Activated naive CD4-positive, alpha-beta T cell treated with anti-CD3 and anti-CD28 coated beads for 36 hours (primary cell): ENCODE data around the gene ABAT. TPM values are rescaled to one million over a fixed set of nuclear protein-coding genes. Genes with fewer than 3 reads are reported as not detected.
"Not testable (repeated sequence)": the region's sequence is repeated elsewhere in the genome, so short reads cannot be mapped to it uniquely, and the experiment has no call there.

Source experiments
- CTCF ChIA-PET: fragments of 350-600 bp; sonication (Branson Sonifier 250); formaldehyde crosslinking; loops from one replicate; lab custom pipeline; 2021; ENCODE audit warnings: antibody characterized with exemption; lab: Charles Lee
- DNase-seq: peaks from one replicate; pipeline ENCODE4 v3.0.0-alpha.2; 2020
- H3K27ac Mint-ChIP-seq: one replicate; pipeline ENCODE4 v1.8.0; 2021; ENCODE audit warnings: mild to moderate bottlenecking, mixed read lengths
- H3K27me3 Mint-ChIP-seq: one replicate; pipeline ENCODE4 v1.8.0; 2021; ENCODE audit warnings: low read depth, mixed read lengths
- H3K36me3 Mint-ChIP-seq: one replicate; pipeline ENCODE4 v1.8.0; 2021; ENCODE audit warnings: low read depth, mixed read lengths
- H3K4me1 Mint-ChIP-seq: one replicate; pipeline ENCODE4 v1.8.0; 2021; ENCODE audit warnings: low read depth, mixed read lengths
- H3K4me3 Mint-ChIP-seq: one replicate; pipeline ENCODE4 v1.8.0; 2021; ENCODE audit warnings: mild to moderate bottlenecking, moderate library complexity, mixed read lengths
- H3K9me3 Mint-ChIP-seq: one replicate; pipeline ENCODE4 v1.8.0; 2021; ENCODE audit warnings: mixed read lengths
- intact Hi-C: fragments of 100-400 bp; cut with micrococcal nuclease; formaldehyde crosslinking; loops from one replicate; pipeline ENCODE4 v1.15.1; 2023
- total RNA-seq, 2 experiments: library from RNA; stranded (reverse); gene quantifications; one replicate each; pipeline ENCODE4 v1.2.3, GENCODE V29; 2021

ABAT gene
- total RNA-seq, 2 experiments from 2014 or later: 2.7 to 3.1 TPM

GRCh38 chr16:8742068-8742467, 67.7 kb downstream of the ABAT start:
- Mint-ChIP-seq H3K4me1 (no peaks in the 10 kb centered on the region), H3K9me3 (no peaks in the 10 kb centered on the region), H3K36me3 (peaks cover 1% of the 10 kb centered on the region), H3K4me3 (no peak overlapping the region), H3K27me3 (no peaks in the 10 kb centered on the region), H3K27ac (no peak overlapping the region)
- intact Hi-C loops: no loop called here
- CTCF ChIA-PET: no interaction called here
- DNase-seq: no peak

- H3K36me3 Mint-ChIP-seq, H3K27ac Mint-ChIP-seq, intact Hi-C loops, DNase-seq, H3K4me3 Mint-ChIP-seq, CTCF ChIA-PET, H3K27me3 Mint-ChIP-seq, H3K4me1 Mint-ChIP-seq, H3K9me3 Mint-ChIP-seq: not testable (repeated sequence)
Measured at GRCh38 chr16:8748944-8749343, 74.5 kb downstream of the ABAT start.

DNA sequence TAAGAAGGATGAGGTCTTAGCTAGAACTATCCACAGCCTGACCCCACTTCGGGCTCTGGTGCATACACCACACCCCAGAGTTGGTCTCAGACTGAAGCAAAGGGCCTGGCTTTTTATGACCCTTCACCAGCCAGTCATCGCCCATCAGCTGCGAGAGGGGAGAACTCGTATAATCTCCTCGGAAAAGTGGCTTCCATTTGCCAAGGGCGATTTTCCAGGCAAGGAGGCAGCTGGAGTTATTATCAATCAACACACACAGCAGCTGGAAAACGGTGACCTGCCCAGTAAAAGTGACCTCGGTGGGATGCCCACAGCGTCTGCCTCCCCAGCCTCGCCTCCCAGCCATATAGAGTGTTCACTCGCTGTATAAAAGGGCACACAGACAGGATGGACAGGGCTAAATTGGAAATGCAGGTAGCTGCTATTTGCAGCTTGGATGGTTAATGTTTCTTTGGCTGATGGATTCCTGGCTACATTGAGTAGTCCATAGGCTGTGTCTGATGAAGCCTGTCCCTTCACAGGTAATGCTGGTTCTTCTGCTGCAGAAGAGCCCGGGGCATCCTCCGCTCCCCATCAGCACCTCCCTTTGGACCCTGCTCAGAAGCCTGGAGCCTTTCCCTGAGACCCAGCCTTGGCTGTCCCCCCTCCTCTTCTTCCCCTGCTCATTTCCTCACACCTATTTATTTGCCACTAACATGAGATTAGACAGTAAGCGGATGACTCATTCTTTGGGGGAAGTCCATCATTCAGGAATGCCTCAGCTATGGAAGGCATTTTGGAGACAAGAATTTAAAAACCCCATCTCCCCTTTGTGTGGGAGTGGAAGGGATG, 77.3 kb downstream of the ABAT start:
- no peak overlapping the region for H3K4me3 Mint-ChIP-seq
- no peaks in the 10 kb centered on the region for H3K27me3 Mint-ChIP-seq
- CTCF ChIA-PET: interaction anchor here (0.6 to 0.7 kb wide), 3 partner anchors 57 to 629 kb away, joined by 3 to 5 read pairs (median 3); no protein-coding TSS in a partner anchor
- no peaks in the 10 kb centered on the region for H3K4me1 Mint-ChIP-seq
- H3K36me3 Mint-ChIP-seq: peaks cover 1% of the 10 kb centered on the region
- H3K27ac Mint-ChIP-seq: no peak overlapping the region
- DNase-seq: no peak
- H3K9me3 Mint-ChIP-seq: no peaks in the 10 kb centered on the region
- intact Hi-C loops: no loop called here

GRCh38 chr16:8752706-8753105, 78.3 kb downstream of the ABAT start:
- Mint-ChIP-seq H3K4me3 (no peak overlapping the region), H3K9me3 (no peaks in the 10 kb centered on the region), H3K27ac (no peak overlapping the region), H3K4me1 (no peaks in the 10 kb centered on the region), H3K36me3 (peaks cover 1% of the 10 kb centered on the region), H3K27me3 (no peaks in the 10 kb centered on the region)
- CTCF ChIA-PET: interaction anchor here (0.6 kb wide), 2 partner anchors 58 to 630 kb away, joined by 3 read pairs; no protein-coding TSS in a partner anchor
- intact Hi-C loops: no loop called here
- DNase-seq: no peak

- no peaks in the 10 kb centered on the region for H3K4me1 Mint-ChIP-seq
- H3K9me3 Mint-ChIP-seq: no peaks in the 10 kb centered on the region
- DNase-seq: no peak
- CTCF ChIA-PET: no interaction called here
- H3K27me3 Mint-ChIP-seq: no peaks in the 10 kb centered on the region
- intact Hi-C loops: no loop called here
- H3K27ac Mint-ChIP-seq: no peak overlapping the region
- H3K4me3 Mint-ChIP-seq: no peak overlapping the region
- H3K36me3 Mint-ChIP-seq: peaks cover 1% of the 10 kb centered on the region
Measured at GRCh38 chr16:8753416-8754054, 79.1 kb downstream of the ABAT start.

DNA sequence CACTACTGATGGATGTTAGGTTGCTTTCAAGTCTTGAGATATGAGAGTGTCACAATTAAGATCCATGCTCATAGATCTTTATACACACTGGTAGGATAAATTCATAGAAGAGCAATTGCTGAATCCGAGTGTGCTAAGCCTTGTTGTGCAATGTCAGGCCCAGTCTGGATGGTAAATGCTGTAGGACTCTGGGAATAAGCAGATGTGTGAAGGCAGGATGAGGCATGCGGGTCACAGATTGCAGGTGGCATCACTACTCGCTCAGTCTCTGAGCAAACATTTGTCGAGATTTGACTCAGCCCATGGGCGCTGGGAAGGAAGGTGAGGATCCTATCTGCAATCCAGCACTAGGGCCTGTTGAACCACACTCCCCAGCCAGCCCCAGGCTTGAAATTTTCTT, 82.3 kb downstream of the ABAT start:
- peaks cover 1% of the 10 kb centered on the region for H3K36me3 Mint-ChIP-seq
- DNase-seq: no peak
- CTCF ChIA-PET: no interaction called here
- H3K4me3 Mint-ChIP-seq: no peak overlapping the region
- no peaks in the 10 kb centered on the region for H3K27me3 Mint-ChIP-seq
- intact Hi-C loops: no loop called here
- H3K27ac Mint-ChIP-seq: no peak overlapping the region
- H3K4me1 Mint-ChIP-seq: no peaks in the 10 kb centered on the region
- H3K9me3 Mint-ChIP-seq: no peaks in the 10 kb centered on the region

- Mint-ChIP-seq H3K27ac (no peak overlapping the region), H3K4me1 (no peaks in the 10 kb centered on the region), H3K9me3 (no peaks in the 10 kb centered on the region), H3K27me3 (no peaks in the 10 kb centered on the region), H3K36me3 (peaks cover 1% of the 10 kb centered on the region), H3K4me3 (no peak overlapping the region)
- DNase-seq: no peak
- CTCF ChIA-PET: no interaction called here
- intact Hi-C loops: no loop called here
Measured at GRCh38 chr16:8758022-8758421, 83.6 kb downstream of the ABAT start.

- CTCF ChIA-PET: no interaction called here
Measured at GRCh38 chr16:8760021-8760420, 85.6 kb downstream of the ABAT start.

GRCh38 chr16:8761078-8761477, 86.7 kb downstream of the ABAT start:
- peaks cover 2% of the 10 kb centered on the region for H3K36me3 Mint-ChIP-seq
- intact Hi-C loops: no loop called here
- CTCF ChIA-PET: no interaction called here
- H3K9me3 Mint-ChIP-seq: no peaks in the 10 kb centered on the region
- H3K27me3 Mint-ChIP-seq: no peaks in the 10 kb centered on the region
- H3K27ac Mint-ChIP-seq: no peak overlapping the region
- no peak for DNase-seq
- no peak overlapping the region for H3K4me3 Mint-ChIP-seq
- H3K4me1 Mint-ChIP-seq: no peaks in the 10 kb centered on the region

More at GRCh38 chr16:8760021-8760420, 85.6 kb downstream of the ABAT start:
- intact Hi-C loops: no loop called here
- Mint-ChIP-seq H3K4me1 (no peaks in the 10 kb centered on the region), H3K36me3 (peaks cover 2% of the 10 kb centered on the region), H3K27ac (no peak overlapping the region), H3K4me3 (no peak overlapping the region), H3K27me3 (no peaks in the 10 kb centered on the region), H3K9me3 (no peaks in the 10 kb centered on the region)
- DNase-seq: no peak

GRCh38 chr16:8762254-8762653, 87.8 kb downstream of the ABAT start:
- CTCF ChIA-PET: no interaction called here
- intact Hi-C loops: no loop called here
- Mint-ChIP-seq H3K36me3 (peaks cover 2% of the 10 kb centered on the region), H3K27me3 (no peaks in the 10 kb centered on the region), H3K4me3 (no peak overlapping the region), H3K27ac (no peak overlapping the region), H3K9me3 (no peaks in the 10 kb centered on the region), H3K4me1 (no peaks in the 10 kb centered on the region)
- no peak for DNase-seq

DNA sequence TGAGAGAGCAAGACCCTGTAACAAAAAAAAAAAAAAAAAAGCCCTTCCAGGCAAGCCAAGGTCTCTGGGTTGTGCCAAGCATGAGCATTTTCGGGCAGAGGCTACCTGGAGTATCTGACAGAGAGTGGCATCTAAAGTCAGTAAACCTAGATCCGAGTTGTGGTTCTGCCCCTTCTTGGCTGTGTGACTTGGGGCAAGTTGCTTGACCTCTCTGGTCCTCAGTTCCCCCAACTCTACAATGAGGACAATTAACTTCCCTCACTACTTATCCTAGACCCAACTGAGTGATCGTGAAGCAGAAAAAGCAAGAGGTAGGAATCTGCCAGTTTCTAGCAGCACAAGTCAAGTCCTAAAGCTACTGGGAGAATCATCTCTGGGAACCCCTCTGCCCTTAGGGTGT, 88.7 kb downstream of the ABAT start:
- no peak overlapping the region for H3K4me3 Mint-ChIP-seq
- no peaks in the 10 kb centered on the region for H3K9me3 Mint-ChIP-seq
- DNase-seq: no peak
- intact Hi-C loops: no loop called here
- H3K4me1 Mint-ChIP-seq: no peaks in the 10 kb centered on the region
- CTCF ChIA-PET: interaction anchor here (0.8 kb wide), 1 partner anchor 12 kb away, joined by 3 read pairs; no protein-coding TSS in a partner anchor
- no peak overlapping the region for H3K27ac Mint-ChIP-seq
- H3K27me3 Mint-ChIP-seq: no peaks in the 10 kb centered on the region
- peaks cover 2% of the 10 kb centered on the region for H3K36me3 Mint-ChIP-seq

DNA sequence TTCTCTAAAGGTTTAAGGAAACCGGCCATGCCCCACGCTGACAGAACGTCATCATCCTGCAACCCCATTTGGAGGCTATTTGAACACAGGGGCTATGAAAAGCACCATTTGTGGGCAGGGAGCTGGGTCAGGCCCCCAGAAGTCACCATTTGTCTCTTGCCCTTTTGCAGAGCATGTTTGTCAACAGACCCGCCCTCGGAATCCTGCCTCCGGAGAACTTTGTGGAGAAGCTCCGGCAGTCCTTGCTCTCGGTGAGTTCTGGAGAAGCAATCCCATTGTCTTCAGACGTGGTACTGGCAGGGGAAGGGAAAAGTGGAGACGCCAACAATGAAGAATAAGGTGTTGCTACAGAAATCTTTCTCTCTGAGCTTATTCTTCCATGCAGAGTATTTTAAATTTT, 89.5 kb downstream of the ABAT start:
- H3K9me3 Mint-ChIP-seq: no peaks in the 10 kb centered on the region
- no peaks in the 10 kb centered on the region for H3K4me1 Mint-ChIP-seq
- H3K36me3 Mint-ChIP-seq: peaks cover 2% of the 10 kb centered on the region
- intact Hi-C loops: no loop called here
- H3K27me3 Mint-ChIP-seq: no peaks in the 10 kb centered on the region
- DNase-seq: no peak
- CTCF ChIA-PET: interaction anchor here (1.0 kb wide), 1 partner anchor 117 kb away, joined by 3 read pairs; no protein-coding TSS in a partner anchor
- no peak overlapping the region for H3K27ac Mint-ChIP-seq
- H3K4me3 Mint-ChIP-seq: no peak overlapping the region
